Erythroblast (primary cell): ENCODE results near the gene CA10.

Source experiments
- GATA1 ChIP-seq: IDR thresholded peaks from 2 replicates; pipeline ENCODE4 v1.6.1; 2011; ENCODE audit warnings: low read depth, mild to moderate bottlenecking, control low read depth, low read length, moderate library complexity
- POLR2A ChIP-seq: IDR thresholded peaks from 2 replicates; pipeline ENCODE4 v1.6.1; 2011; ENCODE audit warnings: mild to moderate bottlenecking, low read length

GRCh38 chr17:52049051-52049450 lies 109.5 kb downstream of the CA10 start:
- TF ChIP-seq POLR2A (no peak), GATA1 (no peak)
